DOHH2 (cell line): ENCODE measurements around the gene OCA2.

ENCODE experiments used
- EZH2phosphoT487 ChIP-seq: fragments of 200-600 bp; sonication (generic); IDR thresholded peaks from 2 replicates; pipeline ENCODE4 v1.6.1; 2017; ENCODE audit warnings: borderline replicate concordance, mild to moderate bottlenecking, antibody characterized with exemption, low read length, moderate library complexity, mixed read lengths
- TF ChIP-seq, protein P1 (sequence below): fragments of 200-600 bp; sonication (generic); IDR thresholded peaks from one replicate; pipeline ENCODE4 v1.5.1; 2014; ENCODE audit warnings: antibody characterized with exemption, mild to moderate bottlenecking, low read depth, low read length; ENCODE audit not compliant: poor library complexity, severe bottlenecking

DNA sequence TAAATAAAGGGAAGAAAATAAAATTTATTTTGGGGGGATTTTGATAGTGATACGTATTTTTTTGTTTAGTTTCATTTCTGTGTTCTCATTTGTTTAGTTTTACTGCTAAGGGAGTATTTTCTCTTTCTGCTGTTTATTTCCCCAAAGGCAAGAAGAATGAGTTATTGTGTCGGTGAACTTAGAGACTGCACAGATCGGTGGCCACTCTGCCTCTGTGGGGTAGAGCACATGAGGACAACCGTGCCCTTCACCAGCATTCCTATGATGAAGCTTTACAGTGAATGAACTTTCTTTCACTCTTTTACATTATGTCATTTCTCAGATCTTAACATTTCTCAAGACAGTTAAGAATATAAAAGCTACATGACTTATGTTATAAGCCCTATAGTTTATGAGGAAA, 214.4 kb downstream of the OCA2 start:
- TF ChIP-seq, protein P1, sequence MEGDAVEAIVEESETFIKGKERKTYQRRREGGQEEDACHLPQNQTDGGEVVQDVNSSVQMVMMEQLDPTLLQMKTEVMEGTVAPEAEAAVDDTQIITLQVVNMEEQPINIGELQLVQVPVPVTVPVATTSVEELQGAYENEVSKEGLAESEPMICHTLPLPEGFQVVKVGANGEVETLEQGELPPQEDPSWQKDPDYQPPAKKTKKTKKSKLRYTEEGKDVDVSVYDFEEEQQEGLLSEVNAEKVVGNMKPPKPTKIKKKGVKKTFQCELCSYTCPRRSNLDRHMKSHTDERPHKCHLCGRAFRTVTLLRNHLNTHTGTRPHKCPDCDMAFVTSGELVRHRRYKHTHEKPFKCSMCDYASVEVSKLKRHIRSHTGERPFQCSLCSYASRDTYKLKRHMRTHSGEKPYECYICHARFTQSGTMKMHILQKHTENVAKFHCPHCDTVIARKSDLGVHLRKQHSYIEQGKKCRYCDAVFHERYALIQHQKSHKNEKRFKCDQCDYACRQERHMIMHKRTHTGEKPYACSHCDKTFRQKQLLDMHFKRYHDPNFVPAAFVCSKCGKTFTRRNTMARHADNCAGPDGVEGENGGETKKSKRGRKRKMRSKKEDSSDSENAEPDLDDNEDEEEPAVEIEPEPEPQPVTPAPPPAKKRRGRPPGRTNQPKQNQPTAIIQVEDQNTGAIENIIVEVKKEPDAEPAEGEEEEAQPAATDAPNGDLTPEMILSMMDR, result no peak
- TF ChIP-seq EZH2phosphoT487, result no peak
